SK-N-SH (cell line): ENCODE results near the gene CREB5. TPM values are rescaled to one million over a fixed set of nuclear protein-coding genes. Genes with fewer than 3 reads are reported as not detected.

ENCODE experiments used
- CTCF ChIA-PET: fragments of 300-600, 350-600 bp; formaldehyde crosslinking; extraction: SDS; loops from one replicate; lab custom pipeline; 2021; lab: Yijun Ruan, JAX
- POLR2A ChIA-PET: fragments of 350-600 bp; sonication (Branson Sonifier 250); formaldehyde crosslinking; extraction: SDS; loops from one replicate; lab custom pipeline; 2020; ENCODE audit warnings: antibody characterized with exemption, inconsistent platforms; lab: Yijun Ruan, JAX
- DNase-seq: peaks from one replicate; pipeline ENCODE4 v3.0.0; 2012
- H2AFZ ChIP-seq: fragments of 200-600 bp; sonication (generic); 2 replicates; pipeline ENCODE4 v1.8.1; 2016; ENCODE audit warnings: antibody characterized with exemption, mild to moderate bottlenecking, low read depth
- H3F3A ChIP-seq: fragments of 200-600 bp; sonication (generic); replicated peaks from 2 replicates; pipeline ENCODE3; 2016; ENCODE audit warnings: antibody characterized with exemption, mild to moderate bottlenecking; ENCODE audit not compliant: insufficient read depth
- H3K27ac ChIP-seq, 2 experiments: fragments of 200-500 bp in 1 of 2; fragments of 200-600 bp in 1 of 2; sonication (Bioruptor generic) in 1 of 2; sonication (generic), shearing (Covaris generic) in 1 of 2; 2 replicates each; pipeline versions ENCODE4 v1.5.1 to v1.6.1; 2014 to 2016; ENCODE audit warnings: low read depth in 2 of 2, inconsistent platforms in 1 of 2, low read length in 1 of 2, mild to moderate bottlenecking in 1 of 2, mixed read lengths in 1 of 2
- H3K27me3 ChIP-seq: fragments of 200-600 bp; sonication (generic), shearing (Covaris generic); 2 replicates; pipeline ENCODE4 v1.6.1; 2016; ENCODE audit warnings: mixed run types; ENCODE audit not compliant: insufficient read depth
- H3K36me3 ChIP-seq, 2 experiments: fragments of 200-500 bp in 1 of 2; fragments of 200-600 bp in 1 of 2; sonication (Bioruptor generic) in 1 of 2; sonication (generic) in 1 of 2; replicated peaks in 1 of 2; 2 replicates each; pipeline versions ENCODE3 to v1.5.1; 2014 to 2016; ENCODE audit warnings: low read length in 1 of 2, mild to moderate bottlenecking in 1 of 2; ENCODE audit not compliant: insufficient read depth in 2 of 2, control insufficient read depth in 1 of 2
- H3K4me1 ChIP-seq, 2 experiments: fragments of 200-500 bp in 1 of 2; fragments of 200-600 bp in 1 of 2; sonication (Bioruptor generic) in 1 of 2; sonication (generic), shearing (Covaris generic) in 1 of 2; 2 replicates each; pipeline versions ENCODE4 v1.5.1 to v1.6.1; 2014 to 2016; ENCODE audit warnings: low read depth in 1 of 2, low read length in 1 of 2, mixed run types in 1 of 2; ENCODE audit not compliant: insufficient read depth in 2 of 2, control insufficient read depth in 1 of 2
- H3K4me2 ChIP-seq: fragments of 200-600 bp; sonication (generic), shearing (Covaris generic); 2 replicates; pipeline ENCODE4 v1.6.1; 2017; ENCODE audit warnings: mixed run types
- H3K4me3 ChIP-seq, 2 experiments: fragments of 200-500 bp in 1 of 2; fragments of 200-600 bp in 1 of 2; sonication (Bioruptor generic) in 1 of 2; sonication (generic), shearing (Covaris generic) in 1 of 2; 2 replicates each; pipeline versions ENCODE4 v1.5.1 to v1.8.1; 2014 to 2016; ENCODE audit warnings: low read depth in 2 of 2, inconsistent platforms in 1 of 2, low read length in 1 of 2, mild to moderate bottlenecking in 1 of 2, mixed read lengths in 1 of 2, moderate library complexity in 1 of 2
- H3K79me2 ChIP-seq: fragments of 200-600 bp; sonication (generic); 2 replicates; pipeline ENCODE4 v1.8.1; 2017; ENCODE audit warnings: mild to moderate bottlenecking; ENCODE audit not compliant: insufficient read depth
- H3K9ac ChIP-seq: fragments of 200-600 bp; sonication (generic); 2 replicates; pipeline ENCODE4 v1.6.1; 2017; ENCODE audit warnings: mixed run types
- H3K9me2 ChIP-seq: fragments of 200-600 bp; sonication (generic); 2 replicates; pipeline ENCODE4 v1.6.1; 2017; ENCODE audit warnings: mixed run types
- H3K9me3 ChIP-seq: fragments of 200-600 bp; sonication (generic); 2 replicates; pipeline ENCODE4 v1.6.1; 2017; ENCODE audit warnings: mixed run types, mild to moderate bottlenecking, moderate library complexity
- H4K20me1 ChIP-seq: fragments of 200-600 bp; sonication (generic); 2 replicates; pipeline ENCODE4 v1.6.1; 2017; ENCODE audit warnings: mild to moderate bottlenecking, mixed run types; ENCODE audit not compliant: insufficient read depth
- CHD2 ChIP-seq: fragments of 150-350 bp; IDR thresholded peaks from 2 replicates; pipeline ENCODE4 v1.6.1; 2018; ENCODE audit warnings: low read length; ENCODE audit not compliant: partially characterized antibody
- CTCF ChIP-seq: fragments of 200-600 bp; sonication (generic); IDR thresholded peaks from 2 replicates; pipeline ENCODE4 v1.6.1; 2017; ENCODE audit warnings: antibody characterized with exemption, mild to moderate bottlenecking, moderate library complexity
- ELF1 ChIP-seq: IDR thresholded peaks from 2 replicates; pipeline ENCODE4 v1.4.0; 2012
- MAX ChIP-seq: IDR thresholded peaks from 2 replicates; pipeline ENCODE4 v1.4.0; 2012; ENCODE audit warnings: low read depth
- MXI1 ChIP-seq: IDR thresholded peaks from 2 replicates; pipeline ENCODE4 v1.6.1; 2012; ENCODE audit warnings: mild to moderate bottlenecking, low read depth, low read length, improper control_type of control experiment
- RAD21 ChIP-seq: IDR thresholded peaks from 2 replicates; pipeline ENCODE4 v1.6.1; 2012; ENCODE audit warnings: mild to moderate bottlenecking, low read length
- RXRA ChIP-seq: IDR thresholded peaks from 2 replicates; pipeline ENCODE4 v1.4.0; 2012; ENCODE audit warnings: low read depth, mild to moderate bottlenecking, borderline replicate concordance
- TEAD4 ChIP-seq: IDR thresholded peaks from 2 replicates; pipeline ENCODE4 v1.4.0; 2012; ENCODE audit warnings: mild to moderate bottlenecking, borderline replicate concordance; ENCODE audit not compliant: insufficient read depth
- USF2 ChIP-seq: fragments of 150-350 bp; IDR thresholded peaks from 2 replicates; pipeline ENCODE4 v1.6.1; 2017; ENCODE audit warnings: antibody characterized with exemption, low read length, low read depth, borderline replicate concordance
- ZBTB33 ChIP-seq: IDR thresholded peaks from 2 replicates; pipeline ENCODE4 v1.4.0; 2012; ENCODE audit warnings: low read depth, borderline replicate concordance
- WGBS: methylation state at CpG from one replicate; pipeline ENCODE4 v1.1.6; 2017; ENCODE audit warnings: low lambda C conversion rate; 5-methylcytosine and 5-hydroxymethylcytosine counted together
- polyA plus RNA-seq, 3 experiments: library from polyadenylated mRNA; depleted of rRNA; stranded (reverse); fragments of >200 nt; gene quantifications; 2 replicates each; pipeline ENCODE4 v1.2.3, GENCODE V29; 2012

The CREB5 gene
- polyA plus RNA-seq, 1 of the 3 experiments (the other 2 are of a cell fraction) = 19.3 TPM

GRCh38 chr7:28845106-28845505 is 432.8 kb downstream of the CREB5 start:
- Histone ChIP-seq H3K9me2 (no peaks in the 10 kb centered on the region), H4K20me1 (no peaks in the 10 kb centered on the region), H3K9ac (no peak overlapping the region), H3K4me1 (peaks cover 0 to 14% of the 10 kb centered on the region in 2 experiments; a peak in 2 of 4 replicates), H3K9me3 (no peaks in the 10 kb centered on the region), H3F3A (no peaks in the 10 kb centered on the region), H3K27me3 (peaks cover 23% of the 10 kb centered on the region), H3K79me2 (no peaks in the 10 kb centered on the region), H2AFZ (no peak overlapping the region), H3K27ac (no peak overlapping the region), H3K4me2 (no peak overlapping the region), H3K4me3 (no peak overlapping the region), H3K36me3 (no peaks in the 10 kb centered on the region)
- 38% methylated on average over 1 of the region's 1 CpG for WGBS
- TF ChIP-seq ZBTB33 = no peak
- no peak for TF ChIP-seq MAX
- no peak for TF ChIP-seq TEAD4
- no peak for TF ChIP-seq CTCF
- TF ChIP-seq USF2 = no peak
- no peak for TF ChIP-seq MXI1
- TF ChIP-seq RAD21 = no peak
- CTCF ChIA-PET = interaction anchor here (0.6 to 3.1 kb wide), 7 partner anchors 9 to 751 kb away, joined by 3 to 20 read pairs (median 3); no protein-coding TSS in a partner anchor
- DNase-seq = no peak
- POLR2A ChIA-PET = no interaction called here

- Histone ChIP-seq H3K9me3 (no peaks in the 10 kb centered on the region), H3K4me3 (no peak overlapping the region), H3K4me1 (peaks cover 0 to 14% of the 10 kb centered on the region in 2 experiments; a peak in 2 of 4 replicates)
- 66% methylated on average over 10 of the region's 10 CpGs for WGBS
- no peak for TF ChIP-seq RXRA
- TF ChIP-seq ELF1 = no peak
- TF ChIP-seq CHD2 = no peak
- TF ChIP-seq, all 33 proteins: peak for 0
- no peak overlapping the region for H3K4me2 ChIP-seq
- no peak overlapping the region for H3K27ac ChIP-seq
- H3K9me2 ChIP-seq = no peaks in the 10 kb centered on the region
- no peaks in the 10 kb centered on the region for H3F3A ChIP-seq
- no peak for DNase-seq
- H3K27me3 ChIP-seq = peaks cover 30% of the 10 kb centered on the region
- no peaks in the 10 kb centered on the region for H3K79me2 ChIP-seq
- H2AFZ ChIP-seq = no peak overlapping the region
- H3K9ac ChIP-seq = no peak overlapping the region
- ChIA-PET POLR2A (no interaction called here), CTCF (interaction anchor here (1.3 to 1.5 kb wide), 3 partner anchors 10 to 550 kb away, joined by 3 to 5 read pairs (median 5); no protein-coding TSS in a partner anchor)
- H3K36me3 ChIP-seq = no peaks in the 10 kb centered on the region
- no peaks in the 10 kb centered on the region for H4K20me1 ChIP-seq
Observed at GRCh38 chr7:28847176-28847575, 434.9 kb downstream of the CREB5 start.
